IMR-90 (cell line): ENCODE data around the gene PNMA8C. TPM values are rescaled to one million over a fixed set of nuclear protein-coding genes. Genes with fewer than 3 reads are reported as not detected.

ENCODE experiments used
- ATAC-seq: fragments of 200-7000 bp; cut with Tn5 transposase; 2 replicates; pipeline ENCODE4 v1.9.1; 2020; ENCODE audit warnings: low read depth, mild to moderate bottlenecking, moderate library complexity
- BruUV-seq: library from RNA; stranded (reverse); fragments of 400-500 nt; replicated peaks from 2 replicates; lab custom pipeline; 2021; lab: Mats Ljungman, UMichigan
- CTCF ChIA-PET: fragments of 300-600 bp; formaldehyde crosslinking; extraction: SDS; loops from one replicate; lab custom pipeline; 2021; ENCODE audit warnings: antibody characterized with exemption; lab: Yijun Ruan, JAX
- POLR2A ChIA-PET: fragments of 300-600 bp; sonication (Branson Sonifier 250); formaldehyde crosslinking; loops from one replicate; lab custom pipeline; 2022; ENCODE audit warnings: antibody characterized with exemption; ENCODE audit not compliant: unreplicated experiment; lab: Charles Lee
- DNase-seq: peaks from one replicate; pipeline ENCODE4 v3.0.0; 2013
- H2AFZ ChIP-seq: replicated peaks from 2 replicates; pipeline ENCODE3; 2013; ENCODE audit warnings: low read length, mild to moderate bottlenecking; ENCODE audit not compliant: poor library complexity
- H2AK5ac ChIP-seq: 2 replicates; pipeline ENCODE4 v1.6.1; 2013; ENCODE audit warnings: low read depth, low read length, inconsistent platforms
- H2AK9ac ChIP-seq: replicated peaks from 2 replicates; pipeline ENCODE3; 2013; ENCODE audit warnings: mild to moderate bottlenecking, low read depth, low read length, moderate library complexity; ENCODE audit not compliant: poor library complexity
- H2BK120ac ChIP-seq: 2 replicates; pipeline ENCODE4 v1.6.1; 2013; ENCODE audit warnings: low read depth, low read length, inconsistent platforms
- H2BK15ac ChIP-seq: 3 replicates; pipeline ENCODE4 v1.6.1; 2013; ENCODE audit warnings: low read depth, low read length, inconsistent platforms
- H2BK20ac ChIP-seq: 2 replicates; pipeline ENCODE4 v1.6.1; 2013; ENCODE audit warnings: low read depth, mild to moderate bottlenecking, inconsistent platforms, low read length, moderate library complexity
- H2BK5ac ChIP-seq: 2 replicates; pipeline ENCODE4 v1.6.1; 2013; ENCODE audit warnings: mild to moderate bottlenecking, low read depth, low read length, inconsistent platforms; ENCODE audit not compliant: poor library complexity, severe bottlenecking
- H3K14ac ChIP-seq: replicated peaks from 2 replicates; pipeline ENCODE4 v1.6.1; 2013; ENCODE audit warnings: low read depth, low read length, inconsistent platforms
- H3K18ac ChIP-seq: 2 replicates; pipeline ENCODE4 v1.6.1; 2013; ENCODE audit warnings: low read depth, low read length, control low read depth
- H3K23ac ChIP-seq: 2 replicates; pipeline ENCODE4 v1.6.1; 2013; ENCODE audit warnings: low read depth, low read length, inconsistent platforms
- H3K27ac ChIP-seq: 2 replicates; pipeline ENCODE4 v1.5.1; 2013; ENCODE audit warnings: mild to moderate bottlenecking, control low read depth, low read length; ENCODE audit not compliant: insufficient read depth
- H3K27me3 ChIP-seq: 2 replicates; pipeline ENCODE4 v1.6.1; 2013; ENCODE audit warnings: low read length; ENCODE audit not compliant: control insufficient read depth, insufficient read depth
- H3K36me3 ChIP-seq: 2 replicates; pipeline ENCODE4 v1.6.1; 2013; ENCODE audit warnings: low read length, mixed read lengths; ENCODE audit not compliant: control insufficient read depth, insufficient read depth
- H3K4ac ChIP-seq: 2 replicates; pipeline ENCODE4 v1.6.1; 2013; ENCODE audit warnings: low read depth, low read length, inconsistent platforms
- H3K4me1 ChIP-seq: 2 replicates; pipeline ENCODE4 v1.6.1; 2013; ENCODE audit warnings: low read length, mixed read lengths; ENCODE audit not compliant: control insufficient read depth, insufficient read depth
- H3K4me2 ChIP-seq: 2 replicates; pipeline ENCODE4 v1.6.1; 2013; ENCODE audit warnings: low read depth, mild to moderate bottlenecking, control low read depth, low read length, moderate library complexity
- H3K4me3 ChIP-seq: 2 replicates; pipeline ENCODE4 v1.5.1; 2013; ENCODE audit warnings: low read depth, mild to moderate bottlenecking, control low read depth, low read length, moderate library complexity; ENCODE audit not compliant: insufficient read depth
- H3K56ac ChIP-seq: 2 replicates; pipeline ENCODE4 v1.6.1; 2013; ENCODE audit warnings: low read length, inconsistent platforms; ENCODE audit not compliant: insufficient read depth; ENCODE audit errors: extremely low read depth
- H3K79me1 ChIP-seq, 2 experiments: 2 replicates each; pipeline ENCODE4 v1.6.1; 2013; ENCODE audit warnings: low read length in 2 of 2, inconsistent platforms in 1 of 2, low read depth in 1 of 2
- H3K9ac ChIP-seq: 2 replicates; pipeline ENCODE4 v1.6.1; 2013; ENCODE audit warnings: low read depth, low read length, control low read depth
- H3K9me1 ChIP-seq: 2 replicates; pipeline ENCODE4 v1.6.1; 2013; ENCODE audit warnings: low read length, inconsistent platforms; ENCODE audit not compliant: insufficient read depth
- H3K9me3 ChIP-seq: 2 replicates; pipeline ENCODE4 v1.6.1; 2013; ENCODE audit warnings: low read length; ENCODE audit not compliant: control insufficient read depth, insufficient read depth
- H4K20me1 ChIP-seq: 2 replicates; pipeline ENCODE4 v1.6.1; 2013; ENCODE audit warnings: low read length, inconsistent platforms; ENCODE audit not compliant: insufficient read depth
- H4K5ac ChIP-seq: 2 replicates; pipeline ENCODE4 v1.6.1; 2013; ENCODE audit warnings: mild to moderate bottlenecking, low read depth, low read length, control low read depth
- H4K8ac ChIP-seq, 2 experiments: 2 replicates each; pipeline ENCODE4 v1.6.1; 2013; ENCODE audit warnings: low read depth in 2 of 2, low read length in 2 of 2, control low read depth in 1 of 2, inconsistent platforms in 1 of 2
- H4K91ac ChIP-seq: 2 replicates; pipeline ENCODE4 v1.6.1; 2013; ENCODE audit warnings: low read depth, low read length, inconsistent platforms; ENCODE audit not compliant: insufficient read depth
- BHLHE40 ChIP-seq: fragments of 150-350 bp; IDR thresholded peaks from 2 replicates; pipeline ENCODE4 v1.6.1; 2016; ENCODE audit warnings: mild to moderate bottlenecking, low read depth, low read length
- CEBPB ChIP-seq: IDR thresholded peaks from 2 replicates; pipeline ENCODE4 v1.6.1; 2012; ENCODE audit warnings: low read depth, low read length, improper control_type of control experiment
- CHD1 ChIP-seq: IDR thresholded peaks from 2 replicates; pipeline ENCODE4 v1.6.1; 2012; ENCODE audit warnings: low read depth, low read length, improper control_type of control experiment
- CTCF ChIP-seq: conservative IDR thresholded peaks from 2 replicates; pipeline ENCODE4 v1.5.1; 2012; ENCODE audit warnings: mild to moderate bottlenecking, low read depth, low read length, improper control_type of control experiment
- ELK1 ChIP-seq: fragments of 150-350 bp; IDR thresholded peaks from 2 replicates; pipeline ENCODE4 v1.6.1; 2016; ENCODE audit warnings: low read depth, mild to moderate bottlenecking, low read length, moderate library complexity, borderline replicate concordance
- FOS ChIP-seq: fragments of 150-350 bp; IDR thresholded peaks from 2 replicates; pipeline ENCODE4 v1.6.1; 2016; ENCODE audit warnings: low read depth, low read length
- MAFK ChIP-seq: IDR thresholded peaks from 2 replicates; pipeline ENCODE4 v1.6.1; 2012; ENCODE audit warnings: low read depth, low read length, improper control_type of control experiment
- MAZ ChIP-seq: IDR thresholded peaks from 2 replicates; pipeline ENCODE4 v1.6.1; 2012; ENCODE audit warnings: low read depth, mild to moderate bottlenecking, low read length, improper control_type of control experiment, moderate library complexity, borderline replicate concordance
- MXI1 ChIP-seq: IDR thresholded peaks from 2 replicates; pipeline ENCODE4 v1.6.1; 2012; ENCODE audit warnings: low read depth, mild to moderate bottlenecking, low read length, moderate library complexity, borderline replicate concordance
- NFE2L2 ChIP-seq: fragments of 150-350 bp; IDR thresholded peaks from 2 replicates; pipeline ENCODE4 v1.6.1; 2016; ENCODE audit warnings: low read depth, mild to moderate bottlenecking, low read length
- POLR2A ChIP-seq: IDR thresholded peaks from 2 replicates; pipeline ENCODE4 v1.6.1; 2012; ENCODE audit warnings: mild to moderate bottlenecking, low read depth, low read length
- RAD21 ChIP-seq: IDR thresholded peaks from 2 replicates; pipeline ENCODE4 v1.6.1; 2012; ENCODE audit warnings: low read length, improper control_type of control experiment
- RCOR1 ChIP-seq: IDR thresholded peaks from 2 replicates; pipeline ENCODE4 v1.6.1; 2012; ENCODE audit warnings: mild to moderate bottlenecking, low read length, improper control_type of control experiment; ENCODE audit not compliant: insufficient replicate concordance
- RFX5 ChIP-seq: IDR thresholded peaks from 2 replicates; pipeline ENCODE4 v1.8.0; 2012; ENCODE audit warnings: low read depth, mild to moderate bottlenecking, low read length, moderate library complexity
- SMC3 ChIP-seq: fragments of 150-350 bp; IDR thresholded peaks from 2 replicates; pipeline ENCODE4 v1.6.1; 2016; ENCODE audit warnings: low read depth, mild to moderate bottlenecking, antibody characterized with exemption, low read length, moderate library complexity
- USF2 ChIP-seq: fragments of 150-350 bp; IDR thresholded peaks from 2 replicates; pipeline ENCODE4 v1.6.1; 2017; ENCODE audit warnings: mild to moderate bottlenecking, antibody characterized with exemption, low read length, low read depth
- WGBS, 2 experiments: methylation state at CpG; one replicate each; pipeline versions ENCODE4 v1.1.5 to v1.1.7; 2013; ENCODE audit warnings: missing lambda C conversion rate in 2 of 2; ENCODE audit not compliant: insufficient read length in 1 of 2; ENCODE audit errors: extremely low coverage in 2 of 2; 5-methylcytosine and 5-hydroxymethylcytosine counted together
- dilution Hi-C: fragments of 300-500 bp; cut with HindIII; formaldehyde crosslinking; loops from one replicate; pipeline ENCODE4 v1.14.3; 2018; ENCODE audit warnings: low sequenced_read_pairs; ENCODE audit not compliant: unreplicated experiment
- in situ Hi-C: fragments of 300-500 bp; cut with MboI; formaldehyde crosslinking; loops from 3 replicates; pipeline ENCODE4 v1.14.3; 2019; ENCODE audit warnings: low sequenced_read_pairs, inconsistent platforms, mixed read lengths
- intact Hi-C: fragments of 100-400 bp; cut with micrococcal nuclease; formaldehyde crosslinking; loops from 2 replicates; pipeline ENCODE4 v1.10.0; 2022
- polyA plus RNA-seq, 3 experiments: library from polyadenylated mRNA; depleted of rRNA; stranded (reverse); fragments of >200 nt; gene quantifications; 2 replicates each; pipeline ENCODE4 v1.2.3, GENCODE V29; 2012; ENCODE audit warnings: low replicate concordance in 1 of 3
- total RNA-seq: library from RNA; depleted of rRNA; stranded (reverse); fragments of >200 nt; gene quantifications from 2 replicates; pipeline ENCODE4 v1.2.3, GENCODE V29; 2012

Gene PNMA8C
- total and polyA plus RNA-seq, 2 of the 4 experiments (the other 2 are of a cell fraction): 0.09 to 0.18 TPM

- DNase-seq (no peak), ATAC-seq (no peak)
- CTCF ChIA-PET: no interaction called here
- no peaks in the 10 kb centered on the region; the same call in 1 of the 2 replicates for H4K20me1 ChIP-seq
- in situ Hi-C loops (no loop called here), intact Hi-C loops (loop anchor here (2.0 kb wide), 2 partner anchors 48 to 114 kb away; partner anchors contain the start of gene PPP5C), dilution Hi-C loops (no loop called here)
- H3K27ac ChIP-seq: no peak overlapping the region
- H3K9ac ChIP-seq: no peak overlapping the region
- no peak overlapping the region for H2BK15ac ChIP-seq
- H3K14ac ChIP-seq: no peak overlapping the region
- H4K8ac ChIP-seq: no peak overlapping the region
- H3K56ac ChIP-seq: no peak overlapping the region
- H3K4me3 ChIP-seq: no peak overlapping the region
- BruUV-seq: no TSS peak
- H3K9me1 ChIP-seq: peaks cover 13% of the 10 kb centered on the region
- TF ChIP-seq CEBPB (no peak), USF2 (no peak), CTCF (no peak), SMC3 (no peak), CHD1 (no peak), RCOR1 (no peak), POLR2A (no peak), RFX5 (no peak), NFE2L2 (no peak), MAFK (no peak), MXI1 (no peak), MAZ (no peak), ELK1 (no peak), RAD21 (no peak), FOS (no peak), BHLHE40 (no peak)
- no peak overlapping the region for H3K18ac ChIP-seq
- H3K36me3 ChIP-seq: peaks cover 20% of the 10 kb centered on the region
- H2BK5ac ChIP-seq: no peak overlapping the region
- no peak overlapping the region for H2AK9ac ChIP-seq
- no peak overlapping the region for H2BK20ac ChIP-seq
- H3K4me2 ChIP-seq: no peak overlapping the region
- no peaks in the 10 kb centered on the region for H3K27me3 ChIP-seq
- WGBS, 2 experiments: 67% methylated on average over 1 of the region's 5 CpGs; no CpG with 5 or more reads in 1 of the 2 experiments
- H3K79me1 ChIP-seq: 0 out of 4 replicates have a peak, but pooled peaks cover 0 to 9% of the 10 kb centered on the region in 2 experiments
- H3K4me1 ChIP-seq: peaks cover 15% of the 10 kb centered on the region
- H2AK5ac ChIP-seq: peak overlapping the region; percentile 13; the same call in 1 of the 2 replicates
- H2AFZ ChIP-seq: no peak overlapping the region
- H3K23ac ChIP-seq: no peak overlapping the region
- H2BK120ac ChIP-seq: no peak overlapping the region
- H4K91ac ChIP-seq: no peak overlapping the region
- H3K4ac ChIP-seq: no peak overlapping the region
- no peak overlapping the region for H4K5ac ChIP-seq
- POLR2A ChIA-PET: no interaction called here
- peaks cover 4% of the 10 kb centered on the region for H3K9me3 ChIP-seq
Observed at GRCh38 chr19:46394402-46394797, 34.3 kb downstream of the PNMA8C start.
